ENCODE measurements around the gene UBXN11. TPM values are rescaled to one million over a fixed set of nuclear protein-coding genes. Genes with fewer than 3 reads are reported as not detected.

The UBXN11 gene
- polyA plus RNA-seq, 1 donor from 2014 or later, result 18.5 TPM

GRCh38 chr1:26284597-26285347 is 21.7 kb downstream of the UBXN11 start:
- Histone ChIP-seq H3K9me3 (ENCODE audit: low read length) (no peaks in the 10 kb centered on the region), H3K4me3 (ENCODE audit: low read length) (no peak overlapping the region), H3K4me2 (ENCODE audit: low read length) (no peak overlapping the region), H3K9me2 (ENCODE audit: insufficient read depth, low read length) (no peaks in the 10 kb centered on the region), H3K27ac (ENCODE audit: low read length) (no peak overlapping the region), H3F3A (ENCODE audit: insufficient read depth, low read length, poor library complexity, severe bottlenecking) (no peaks in the 10 kb centered on the region), H4K20me1 (ENCODE audit: insufficient read depth) (no peaks in the 10 kb centered on the region), H2AFZ (ENCODE audit: low read depth, low read length) (no peak overlapping the region), H3K9ac (ENCODE audit: low read length) (no peak overlapping the region), H3K36me3 (ENCODE audit: insufficient read depth, low read length) (no peaks in the 10 kb centered on the region), H3K27me3 (ENCODE audit: insufficient read depth, low read depth, low read length) (no peaks in the 10 kb centered on the region), H3K79me2 (replicated peaks; ENCODE audit: insufficient read depth, low read length) (no peaks in the 10 kb centered on the region)
- TF ChIP-seq EZH2 (IDR thresholded peaks at IDR 0.05; ENCODE audit: borderline replicate concordance, insufficient read depth, low read length, poor library complexity, severe bottlenecking) (no peak), SMC3 (conservative IDR thresholded peaks at IDR 0.05; ENCODE audit: poor library complexity) (peak; percentile 30), CTCF (IDR thresholded peaks at IDR 0.05; ENCODE audit: poor library complexity, severe bottlenecking) (peak; percentile 54)

GRCh38 chr1:26283871-26284596 is 22.4 kb downstream of the UBXN11 start:
- H3K27ac ChIP-seq (ENCODE audit: low read length), result no peak overlapping the region

More at GRCh38 chr1:26283871-26284596, 22.4 kb downstream of the UBXN11 start:
- Histone ChIP-seq H3K27me3 (ENCODE audit: insufficient read depth, low read depth, low read length) (no peaks in the 10 kb centered on the region), H3K4me3 (ENCODE audit: low read length) (no peak overlapping the region), H3K4me2 (ENCODE audit: low read length) (no peak overlapping the region), H4K20me1 (ENCODE audit: insufficient read depth) (no peaks in the 10 kb centered on the region), H3K9ac (ENCODE audit: low read length) (no peak overlapping the region), H3K36me3 (ENCODE audit: insufficient read depth, low read length) (no peaks in the 10 kb centered on the region), H2AFZ (ENCODE audit: low read depth, low read length) (no peak overlapping the region), H3K79me2 (replicated peaks; ENCODE audit: insufficient read depth, low read length) (peaks cover 5% of the 10 kb centered on the region), H3K9me2 (ENCODE audit: insufficient read depth, low read length) (no peaks in the 10 kb centered on the region), H3K9me3 (ENCODE audit: low read length) (no peaks in the 10 kb centered on the region), H3F3A (ENCODE audit: insufficient read depth, low read length, poor library complexity, severe bottlenecking) (no peaks in the 10 kb centered on the region)
- TF ChIP-seq EP300 (conservative IDR thresholded peaks at IDR 0.05; ENCODE audit: poor library complexity, severe bottlenecking), result no peak
- TF ChIP-seq RAD21 (conservative IDR thresholded peaks at IDR 0.05), result no peak
- TF ChIP-seq MXI1 (conservative IDR thresholded peaks at IDR 0.05; ENCODE audit: poor library complexity, severe bottlenecking), result no peak
- TF ChIP-seq SMC3 (conservative IDR thresholded peaks at IDR 0.05; ENCODE audit: poor library complexity), result no peak
- no peak for TF ChIP-seq REST (IDR thresholded peaks at IDR 0.05; ENCODE audit: borderline replicate concordance)
- TF ChIP-seq POLR2AphosphoS5 (IDR thresholded peaks at IDR 0.05), result no peak

Measured in neural cell (in vitro differentiated cells).